Caco-2 (cell line): ENCODE measurements around the gene THBD. TPM values are rescaled to one million over a fixed set of nuclear protein-coding genes. Genes with fewer than 3 reads are reported as not detected.
A peak's percentile ranks its signal among the peaks of the same experiment; 100 is the strongest.

Experiments used
- BruUV-seq: library from RNA; stranded (reverse); fragments of 400-500 nt; replicated peaks from 2 replicates; lab custom pipeline; 2021; lab: Mats Ljungman, UMichigan
- CTCF ChIA-PET: fragments of 300-600 bp; sonication (Branson Sonifier 250); formaldehyde crosslinking; loops from one replicate; lab custom pipeline; 2022; ENCODE audit warnings: antibody characterized with exemption; lab: Charles Lee
- POLR2A ChIA-PET: fragments of 300-600 bp; sonication (Branson Sonifier 250); formaldehyde crosslinking; loops from one replicate; lab custom pipeline; 2022; ENCODE audit warnings: antibody characterized with exemption; lab: Charles Lee
- DNase-seq, 2 experiments: peaks; one replicate each; pipeline versions ENCODE4 v3.0.0 to v3.0.0-alpha.2; 2020 to 2022
- H3K27me3 ChIP-seq: replicated peaks from 2 replicates; pipeline ENCODE4 v1.6.0; 2011; ENCODE audit warnings: low read length; ENCODE audit not compliant: control insufficient read depth, insufficient read depth
- H3K36me3 ChIP-seq: 2 replicates; pipeline ENCODE4 v1.5.1; 2011; ENCODE audit warnings: low read length; ENCODE audit not compliant: control insufficient read depth, insufficient read depth
- H3K4me1 ChIP-seq: fragments of 250-450 bp; sonication (Bioruptor Pico); 2 replicates; pipeline ENCODE4 v1.5.1; 2020; ENCODE audit warnings: mild to moderate bottlenecking
- H3K4me3 ChIP-seq: 2 replicates; pipeline ENCODE4 v1.5.1; 2011; ENCODE audit warnings: low read depth, mild to moderate bottlenecking, control low read depth, low read length
- H3K9me3 ChIP-seq: fragments of 250-450 bp; sonication (Bioruptor Pico); 2 replicates; pipeline ENCODE4 v1.5.1; 2020; ENCODE audit warnings: mild to moderate bottlenecking, moderate library complexity
- H3K27ac Mint-ChIP-seq: one replicate; pipeline ENCODE4 v1.8.0; 2022; ENCODE audit warnings: mixed read lengths; ENCODE audit not compliant: unreplicated experiment
- H3K27me3 Mint-ChIP-seq: one replicate; pipeline ENCODE4 v1.8.0; 2022; ENCODE audit warnings: mixed read lengths; ENCODE audit not compliant: insufficient read depth, unreplicated experiment
- H3K36me3 Mint-ChIP-seq: one replicate; pipeline ENCODE4 v1.8.0; 2022; ENCODE audit warnings: mild to moderate bottlenecking, mixed read lengths; ENCODE audit not compliant: insufficient read depth, unreplicated experiment
- H3K4me1 Mint-ChIP-seq: one replicate; pipeline ENCODE4 v1.8.0; 2022; ENCODE audit warnings: low read depth, mixed read lengths; ENCODE audit not compliant: unreplicated experiment
- H3K4me3 Mint-ChIP-seq: one replicate; pipeline ENCODE4 v1.8.0; 2022; ENCODE audit warnings: mild to moderate bottlenecking, moderate library complexity, mixed read lengths; ENCODE audit not compliant: unreplicated experiment
- H3K9me3 Mint-ChIP-seq: one replicate; pipeline ENCODE4 v1.8.0; 2022; ENCODE audit warnings: mixed read lengths; ENCODE audit not compliant: unreplicated experiment
- CTCF ChIP-seq, 2 experiments: fragments of 200-600 bp in 1 of 2; IDR thresholded peaks; 1 replicate in 1 of 2; 2 replicates in 1 of 2; pipeline versions ENCODE4 v1.5.1 to v1.8.0; 2011 to 2022; ENCODE audit warnings: antibody characterized with exemption in 1 of 2, control low read depth in 1 of 2, inconsistent platforms in 1 of 2, low read depth in 1 of 2, low read length in 1 of 2, mild to moderate bottlenecking in 1 of 2, moderate library complexity in 1 of 2; ENCODE audit not compliant: insufficient read depth in 1 of 2, severe bottlenecking in 1 of 2, unreplicated experiment in 1 of 2
- intact Hi-C: fragments of 100-400 bp; cut with micrococcal nuclease; formaldehyde crosslinking; loops from one replicate; pipeline ENCODE4 v1.10.0; 2022; ENCODE audit not compliant: unreplicated experiment
- total RNA-seq: library from RNA; stranded (reverse); gene quantifications from 2 replicates; pipeline ENCODE4 v1.2.3, GENCODE V29; 2022

THBD gene
- total RNA-seq, 1 experiment from 2014 or later = 0.77 TPM

- BruUV-seq = no TSS peak
- no peaks in the 10 kb centered on the region for H3K27me3 Mint-ChIP-seq
- H3K4me1 Mint-ChIP-seq = peaks cover 54% of the 10 kb centered on the region
- Histone ChIP-seq H3K9me3 (no peaks in the 10 kb centered on the region), H3K4me3 (no peak overlapping the region), H3K4me1 (peaks cover 57% of the 10 kb centered on the region), H3K36me3 (no peaks in the 10 kb centered on the region), H3K27me3 (no peaks in the 10 kb centered on the region)
- H3K27ac Mint-ChIP-seq = peak overlapping the region; percentile 77
- ChIA-PET CTCF (interaction anchor here (0.7 to 1.3 kb wide), 3 partner anchors 23 to 420 kb away, joined by 3 to 4 read pairs (median 3); no protein-coding TSS in a partner anchor), POLR2A (no interaction called here)
- no peak for TF ChIP-seq CTCF (IDR thresholded peaks at IDR 0.05; ENCODE audit: insufficient read depth in 1 of 2, low read depth in 1 of 2, low read length in 1 of 2, severe bottlenecking in 1 of 2, unreplicated experiment in 1 of 2)
- no peaks in the 10 kb centered on the region for H3K9me3 Mint-ChIP-seq
- intact Hi-C loops = loop anchor here (1.0 to 5.0 kb wide), 3 partner anchors 43 to 331 kb away; no protein-coding TSS in a partner anchor
- peaks cover 15% of the 10 kb centered on the region for H3K36me3 Mint-ChIP-seq
- no peak overlapping the region for H3K4me3 Mint-ChIP-seq
- no peak for DNase-seq
These were observed 25.8 kb downstream of the THBD start for GRCh38 chr20:23023621-23024177.

GRCh38 chr20:23022849-23023248 is 26.6 kb downstream of the THBD start:
- Histone ChIP-seq H3K36me3 (no peaks in the 10 kb centered on the region), H3K9me3 (no peaks in the 10 kb centered on the region), H3K4me3 (no peak overlapping the region), H3K27me3 (no peaks in the 10 kb centered on the region), H3K4me1 (peaks cover 64% of the 10 kb centered on the region)
- no peak for DNase-seq
- TF ChIP-seq CTCF (IDR thresholded peaks at IDR 0.05; ENCODE audit: insufficient read depth in 1 of 2, low read depth in 1 of 2, low read length in 1 of 2, severe bottlenecking in 1 of 2, unreplicated experiment in 1 of 2) = no peak
- H3K4me1 Mint-ChIP-seq = peaks cover 54% of the 10 kb centered on the region
- intact Hi-C loops = loop anchor here (1.0 to 5.0 kb wide), 2 partner anchors 209 to 331 kb away; no protein-coding TSS in a partner anchor
- H3K36me3 Mint-ChIP-seq = peaks cover 15% of the 10 kb centered on the region
- POLR2A ChIA-PET = interaction anchor here (0.6 kb wide), 1 partner anchor 13 kb away, joined by 6 read pairs; no protein-coding TSS in a partner anchor
- CTCF ChIA-PET = interaction anchor here (0.5 to 1.2 kb wide), 2 partner anchors 421 to 614 kb away, joined by 3 to 4 read pairs; no protein-coding TSS in a partner anchor
- H3K27ac Mint-ChIP-seq = peak overlapping the region; percentile 77
- H3K9me3 Mint-ChIP-seq = no peaks in the 10 kb centered on the region
- H3K27me3 Mint-ChIP-seq = no peaks in the 10 kb centered on the region
- no TSS peak for BruUV-seq
- H3K4me3 Mint-ChIP-seq = no peak overlapping the region

- DNase-seq = no peak
- no peaks in the 10 kb centered on the region for H3K27me3 ChIP-seq
- BruUV-seq = no TSS peak
- Mint-ChIP-seq H3K9me3 (no peaks in the 10 kb centered on the region), H3K36me3 (peaks cover 15% of the 10 kb centered on the region), H3K4me1 (peaks cover 54% of the 10 kb centered on the region), H3K27ac (peak overlapping the region; percentile 84), H3K27me3 (no peaks in the 10 kb centered on the region), H3K4me3 (no peak overlapping the region)
- H3K36me3 ChIP-seq = no peaks in the 10 kb centered on the region
- ChIA-PET POLR2A (no interaction called here), CTCF (interaction anchor here (1.0 to 1.1 kb wide), 3 partner anchors 211 to 330 kb away, joined by 3 to 4 read pairs (median 4); no protein-coding TSS in a partner anchor)
- peaks cover 73% of the 10 kb centered on the region for H3K4me1 ChIP-seq
- no peak for TF ChIP-seq CTCF (IDR thresholded peaks at IDR 0.05; ENCODE audit: insufficient read depth in 1 of 2, low read depth in 1 of 2, low read length in 1 of 2, severe bottlenecking in 1 of 2, unreplicated experiment in 1 of 2)
- no peak overlapping the region for H3K4me3 ChIP-seq
- no peaks in the 10 kb centered on the region for H3K9me3 ChIP-seq
- intact Hi-C loops = loop anchor here (1.0 to 5.0 kb wide), 2 partner anchors 318 to 330 kb away; no protein-coding TSS in a partner anchor
These were observed 27.5 kb downstream of the THBD start for GRCh38 chr20:23021951-23022350.
